Astrocyte of the hippocampus (primary cell): ENCODE data around the gene FRMPD4.
A peak's percentile ranks its signal among the peaks of the same experiment; 100 is the strongest.

Experiments used
- DNase-seq: peaks from one replicate; pipeline ENCODE4 v3.0.0; 2011; ENCODE audit warnings: low read depth, low spot score

Gene FRMPD4

GRCh38 chrX:12751887-12752286, 613.6 kb downstream of the FRMPD4 start:
- DNase-seq: peak; percentile 9

- peak; percentile 46 for DNase-seq
These were observed 615.1 kb downstream of the FRMPD4 start for GRCh38 chrX:12753366-12753765.

GRCh38 chrX:12758291-12758690, 620.0 kb downstream of the FRMPD4 start:
- DNase-seq: no peak

GRCh38 chrX:12767856-12768255, 629.6 kb downstream of the FRMPD4 start:
- no peak for DNase-seq

GRCh38 chrX:12768491-12768890, 630.2 kb downstream of the FRMPD4 start:
- DNase-seq: no peak

GRCh38 chrX:12770440-12770839, 632.2 kb downstream of the FRMPD4 start:
- DNase-seq: peak; percentile 33

GRCh38 chrX:12771445-12772069, 633.3 kb downstream of the FRMPD4 start:
- DNase-seq: peak; percentile 48
